ENCODE measurements around the gene RBCK1. TPM values are rescaled to one million over a fixed set of nuclear protein-coding genes. Genes with fewer than 3 reads are reported as not detected.

The RBCK1 gene
- total and polyA plus RNA-seq, 10 donors, result 78.6 to 152 (median 102) TPM

DNA sequence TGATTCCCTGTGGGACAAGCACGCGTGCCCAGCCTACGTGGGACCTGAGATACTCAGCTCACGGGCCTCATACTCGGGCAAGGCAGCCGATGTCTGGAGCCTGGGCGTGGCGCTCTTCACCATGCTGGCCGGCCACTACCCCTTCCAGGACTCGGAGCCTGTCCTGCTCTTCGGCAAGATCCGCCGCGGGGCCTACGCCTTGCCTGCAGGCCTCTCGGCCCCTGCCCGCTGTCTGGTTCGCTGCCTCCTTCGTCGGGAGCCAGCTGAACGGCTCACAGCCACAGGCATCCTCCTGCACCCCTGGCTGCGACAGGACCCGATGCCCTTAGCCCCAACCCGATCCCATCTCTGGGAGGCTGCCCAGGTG, 11.9 kb upstream of the RBCK1 start:
- TF ChIP-seq POLR2AphosphoS5 (IDR thresholded peaks at IDR 0.05), result peak in 1 of 3 donors; percentile 37
- TF ChIP-seq POLR2A (IDR thresholded peaks at IDR 0.05), result no peak
- Histone ChIP-seq H3K27ac (no peak overlapping the region), H3K27me3 (replicated peaks in 1 of 7) (no peaks in the 10 kb centered on the region), H3K4me1 (no peaks in the 10 kb centered on the region), H3K4me3 (no peak overlapping the region), H3K9me3 (no peaks in the 10 kb centered on the region), H3K36me3 (peaks cover 6 to 76% (median 66%) of the 10 kb centered on the region in 6 donors)
- intact Hi-C loops (cut with DNase I; ENCODE audit: low total_unique reads), result no loop called here
- WGBS, 5 donors, result 90 to 96% (median 96%) methylated on average over 20 to 24 of the region's 24 CpGs
- DNase-seq, result peak; percentile 66

DNA sequence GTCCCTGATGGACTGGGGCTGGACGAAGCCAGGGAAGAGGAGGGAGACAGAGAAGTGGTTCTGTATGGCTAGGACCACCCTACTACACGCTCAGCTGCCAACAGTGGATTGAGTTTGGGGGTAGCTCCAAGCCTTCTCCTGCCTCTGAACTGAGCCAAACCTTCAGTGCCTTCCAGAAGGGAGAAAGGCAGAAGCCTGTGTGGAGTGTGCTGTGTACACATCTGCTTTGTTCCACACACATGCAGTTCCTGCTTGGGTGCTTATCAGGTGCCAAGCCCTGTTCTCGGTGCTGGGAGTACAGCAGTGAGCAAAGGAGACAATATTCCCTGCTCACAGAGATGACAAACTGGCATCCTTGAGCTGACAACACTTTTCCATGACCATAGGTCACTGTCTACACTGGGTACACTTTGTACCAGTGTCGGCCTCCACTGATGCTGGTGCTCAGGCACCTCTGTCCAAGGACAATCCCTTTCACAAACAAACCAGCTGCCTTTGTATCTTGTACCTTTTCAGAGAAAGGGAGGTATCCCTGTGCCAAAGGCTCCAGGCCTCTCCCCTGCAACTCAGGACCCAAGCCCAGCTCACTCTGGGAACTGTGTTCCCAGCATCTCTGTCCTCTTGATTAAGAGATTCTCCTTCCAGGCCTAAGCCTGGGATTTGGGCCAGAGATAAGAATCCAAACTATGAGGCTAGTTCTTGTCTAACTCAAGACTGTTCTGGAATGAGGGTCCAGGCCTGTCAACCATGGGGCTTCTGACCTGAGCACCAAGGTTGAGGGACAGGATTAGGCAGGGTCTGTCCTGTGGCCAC, 11.3 kb upstream of the RBCK1 start:
- 80 to 94% (median 90%) methylated on average over 3 to 4 of the region's 4 CpGs for WGBS, 5 donors
- Histone ChIP-seq H3K27ac (no peak overlapping the region), H3K4me1 (peaks cover 0 to 3% (median 0%) of the 10 kb centered on the region in 6 donors), H3K4me3 (no peak overlapping the region), H3K27me3 (replicated peaks in 1 of 7) (no peaks in the 10 kb centered on the region), H3K9me3 (no peaks in the 10 kb centered on the region), H3K36me3 (peaks cover 6 to 70% (median 60%) of the 10 kb centered on the region in 6 donors)
- TF ChIP-seq, protein P1, sequence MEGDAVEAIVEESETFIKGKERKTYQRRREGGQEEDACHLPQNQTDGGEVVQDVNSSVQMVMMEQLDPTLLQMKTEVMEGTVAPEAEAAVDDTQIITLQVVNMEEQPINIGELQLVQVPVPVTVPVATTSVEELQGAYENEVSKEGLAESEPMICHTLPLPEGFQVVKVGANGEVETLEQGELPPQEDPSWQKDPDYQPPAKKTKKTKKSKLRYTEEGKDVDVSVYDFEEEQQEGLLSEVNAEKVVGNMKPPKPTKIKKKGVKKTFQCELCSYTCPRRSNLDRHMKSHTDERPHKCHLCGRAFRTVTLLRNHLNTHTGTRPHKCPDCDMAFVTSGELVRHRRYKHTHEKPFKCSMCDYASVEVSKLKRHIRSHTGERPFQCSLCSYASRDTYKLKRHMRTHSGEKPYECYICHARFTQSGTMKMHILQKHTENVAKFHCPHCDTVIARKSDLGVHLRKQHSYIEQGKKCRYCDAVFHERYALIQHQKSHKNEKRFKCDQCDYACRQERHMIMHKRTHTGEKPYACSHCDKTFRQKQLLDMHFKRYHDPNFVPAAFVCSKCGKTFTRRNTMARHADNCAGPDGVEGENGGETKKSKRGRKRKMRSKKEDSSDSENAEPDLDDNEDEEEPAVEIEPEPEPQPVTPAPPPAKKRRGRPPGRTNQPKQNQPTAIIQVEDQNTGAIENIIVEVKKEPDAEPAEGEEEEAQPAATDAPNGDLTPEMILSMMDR (IDR thresholded peaks at IDR 0.05 in 8 of 11, conservative IDR thresholded peaks at IDR 0.05 in 3 of 11), result no peak
- TF ChIP-seq POLR2A (IDR thresholded peaks at IDR 0.05) (no peak), POLR2AphosphoS5 (IDR thresholded peaks at IDR 0.05) (no peak)
- intact Hi-C loops (cut with DNase I; ENCODE audit: low total_unique reads), result no loop called here
- DNase-seq, result peak; percentile 22

DNA sequence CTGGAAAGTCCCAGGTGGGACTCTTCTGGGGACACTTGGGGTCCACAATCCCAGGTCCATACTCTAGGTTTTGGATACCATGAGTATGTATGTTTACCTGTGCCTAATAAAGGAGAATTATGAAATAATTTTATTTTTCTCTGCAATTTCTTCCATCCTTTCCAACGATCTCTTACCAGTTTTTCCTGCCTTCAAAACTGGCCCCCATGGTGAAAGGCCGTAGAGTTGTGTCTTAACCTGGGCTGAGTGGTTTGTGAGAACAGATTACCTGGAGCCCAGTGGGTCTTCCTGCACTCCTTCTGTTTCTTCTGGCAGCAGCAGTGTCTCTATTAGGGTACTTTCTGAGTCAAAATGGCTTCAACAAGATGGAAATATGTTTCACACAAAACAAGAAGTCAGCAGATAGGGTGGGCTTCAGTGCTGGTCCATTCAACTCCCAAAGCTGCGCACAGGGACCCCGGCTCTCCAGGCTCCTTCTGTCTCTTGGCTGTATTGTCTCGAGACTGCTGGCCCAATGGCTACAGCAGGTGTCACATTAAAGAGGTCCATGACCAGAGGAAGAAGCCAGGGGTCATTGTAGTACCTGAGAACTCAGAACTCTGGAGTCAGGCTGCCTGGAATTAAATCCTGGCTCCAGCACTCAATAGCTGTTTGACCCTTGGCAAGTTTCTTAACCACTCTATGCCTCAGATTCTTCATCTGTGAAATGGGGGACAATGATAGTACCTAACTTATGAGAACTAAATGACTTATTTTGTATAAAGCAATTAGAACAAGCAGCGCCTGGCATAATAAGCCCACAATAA, 10.5 kb upstream of the RBCK1 start:
- H3K4me1 ChIP-seq, result peaks cover 0 to 11% (median 0%) of the 10 kb centered on the region in 6 donors
- TF ChIP-seq, protein P1 (IDR thresholded peaks at IDR 0.05 in 8 of 11, conservative IDR thresholded peaks at IDR 0.05 in 3 of 11), result no peak
- TF ChIP-seq POLR2A (IDR thresholded peaks at IDR 0.05) (no peak), POLR2AphosphoS5 (IDR thresholded peaks at IDR 0.05) (no peak)
- peaks cover 6 to 62% (median 52%) of the 10 kb centered on the region in 6 donors for H3K36me3 ChIP-seq
- intact Hi-C loops (cut with DNase I; ENCODE audit: low total_unique reads), result no loop called here
- H3K27me3 ChIP-seq (replicated peaks in 1 of 7), result no peaks in the 10 kb centered on the region
- DNase-seq, result peak; percentile 20
- no peaks in the 10 kb centered on the region for H3K9me3 ChIP-seq
- no peak overlapping the region for H3K4me3 ChIP-seq
- WGBS, 5 donors, result 80 to 97% (median 88%) methylated on average over 5 to 6 of the region's 6 CpGs
- no peak overlapping the region for H3K27ac ChIP-seq

DNA sequence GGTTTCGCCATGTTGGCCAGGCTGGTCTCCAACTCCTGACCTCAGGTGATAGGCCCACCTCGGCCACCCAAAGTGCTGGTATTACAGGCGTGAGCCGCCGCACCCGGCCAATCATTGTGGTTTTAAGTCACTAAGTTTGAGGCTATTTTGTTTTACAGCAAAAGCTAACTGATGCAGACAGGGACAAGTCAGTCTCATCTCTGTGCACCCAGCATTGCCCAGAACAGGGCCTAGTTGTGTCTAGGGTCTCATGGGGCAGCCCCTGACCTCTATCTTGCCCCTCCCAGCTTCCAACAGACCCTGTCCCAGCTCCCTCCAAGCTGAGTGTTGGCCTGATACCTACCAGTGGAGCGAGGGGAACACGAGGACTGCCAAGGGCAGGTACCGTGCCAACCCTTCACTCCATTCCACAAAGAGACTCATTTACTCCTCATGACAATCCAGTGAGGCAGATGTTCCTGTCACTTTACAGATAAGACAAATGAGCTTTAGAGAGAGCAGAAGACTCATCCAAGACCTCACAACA, 8.9 kb upstream of the RBCK1 start:
- intact Hi-C loops (cut with DNase I; ENCODE audit: low total_unique reads), result no loop called here

More for the DNA sequence above, 8.9 kb upstream of the RBCK1 start:
- H3K4me3 ChIP-seq, result no peak overlapping the region
- no peak for DNase-seq
- H3K27ac ChIP-seq, result no peak overlapping the region
- peaks cover 6 to 46% (median 36%) of the 10 kb centered on the region in 6 donors for H3K36me3 ChIP-seq
- H3K9me3 ChIP-seq, result no peaks in the 10 kb centered on the region
- peaks cover 0 to 12% (median 0%) of the 10 kb centered on the region in 6 donors for H3K4me1 ChIP-seq
- H3K27me3 ChIP-seq (replicated peaks in 1 of 7), result no peaks in the 10 kb centered on the region
- WGBS, 5 donors, result 83 to 99% (median 96%) methylated on average over 9 of the region's 9 CpGs
- TF ChIP-seq POLR2AphosphoS5 (IDR thresholded peaks at IDR 0.05) (no peak), POLR2A (IDR thresholded peaks at IDR 0.05) (no peak)
- TF ChIP-seq, protein P1 (IDR thresholded peaks at IDR 0.05 in 8 of 11, conservative IDR thresholded peaks at IDR 0.05 in 3 of 11), result no peak
